ENCODE measurements around the gene TPCN2.

The TPCN2 gene

DNA sequence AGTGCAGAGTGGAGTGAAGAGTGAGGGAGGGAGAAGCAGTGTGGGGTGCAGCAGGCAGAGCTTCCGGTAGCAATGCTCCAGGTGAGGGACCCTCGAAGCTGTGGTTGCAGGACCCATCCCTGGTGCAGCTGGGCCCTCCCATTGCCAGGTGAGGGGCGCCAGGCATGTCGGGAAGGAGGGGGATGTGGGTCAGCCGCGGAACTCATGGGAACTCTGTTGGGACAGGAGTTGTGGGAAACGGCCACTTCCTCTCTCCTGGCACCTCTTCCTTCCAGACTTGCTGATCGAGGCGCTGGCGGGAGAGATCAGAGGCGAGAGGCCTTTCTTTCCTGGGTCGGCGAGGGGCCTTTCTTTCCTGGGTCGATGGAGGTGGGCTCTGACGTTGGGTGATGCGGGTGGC lies 48.5 kb downstream of the TPCN2 start:
- no peak for DNase-seq

DNA sequence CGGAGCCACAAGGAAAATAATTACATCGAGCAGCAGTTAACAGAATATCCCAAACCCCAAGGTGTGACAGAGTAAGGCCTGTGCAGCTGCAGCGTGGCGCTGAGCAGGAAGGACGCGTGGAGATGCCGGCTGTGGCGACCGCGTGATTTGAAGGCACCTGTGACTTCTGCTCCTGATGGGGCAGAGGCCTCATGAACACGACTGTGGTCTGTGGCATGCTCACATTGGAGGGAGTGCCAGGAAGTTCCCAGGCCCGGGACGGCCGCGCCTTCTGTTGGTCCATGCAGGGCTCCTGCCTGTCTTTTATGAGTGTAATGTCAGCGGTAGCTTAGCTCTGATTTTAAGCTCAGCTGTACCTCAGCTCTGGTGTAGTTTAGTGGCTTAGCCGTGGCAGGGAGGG lies 50.4 kb downstream of the TPCN2 start:
- DNase-seq: no peak

- DNase-seq: no peak
These were observed 51.9 kb downstream of the TPCN2 start for GRCh38 chr11:69100454-69101114.

- DNase-seq: peak; percentile 52
These were observed 52.5 kb downstream of the TPCN2 start for GRCh38 chr11:69101115-69101791.

DNA sequence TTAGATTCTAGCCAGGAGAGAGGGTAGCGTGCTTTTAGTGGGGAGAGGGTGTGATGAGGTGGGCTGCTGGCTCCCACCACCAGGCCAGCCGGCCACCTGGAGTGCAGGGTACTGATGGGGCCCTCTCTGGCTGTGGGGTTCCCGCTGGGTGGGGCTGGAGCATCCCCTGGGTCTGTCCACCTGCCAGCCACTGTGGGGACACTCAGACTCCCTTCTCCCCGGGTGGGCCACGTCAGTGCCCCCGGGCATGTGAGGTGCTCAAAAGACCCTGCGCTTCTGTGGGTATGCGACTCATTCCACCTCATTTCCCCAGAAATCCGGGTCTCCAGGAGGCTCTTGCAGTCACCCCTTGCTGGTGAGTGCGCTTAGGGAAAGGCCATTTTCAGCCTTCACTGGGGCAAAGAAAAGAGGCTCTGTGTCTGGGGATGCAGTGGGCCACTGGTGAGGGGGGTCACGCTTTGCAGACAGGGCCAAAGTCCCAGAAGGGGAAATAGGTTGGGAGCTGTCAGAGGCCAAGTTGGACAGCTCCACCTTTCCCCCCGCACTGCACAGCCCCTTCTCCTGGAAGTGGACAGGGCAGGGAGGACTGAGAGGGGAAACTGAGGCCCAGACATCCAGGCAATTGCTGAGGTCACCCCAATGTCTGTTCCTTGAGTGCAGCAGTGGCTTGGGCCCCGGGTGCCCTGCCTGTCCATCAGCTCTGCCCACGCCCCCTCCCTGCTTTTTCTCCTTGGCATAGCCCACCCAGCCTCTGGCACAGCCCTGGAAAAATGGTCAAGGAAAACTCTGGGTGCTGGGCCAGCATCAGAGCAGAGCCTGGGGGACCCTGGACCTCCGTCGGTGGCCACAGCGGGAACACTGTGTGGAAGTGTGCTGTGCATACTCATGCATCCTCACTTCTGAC lies 53.3 kb downstream of the TPCN2 start:
- no peak for DNase-seq

DNA sequence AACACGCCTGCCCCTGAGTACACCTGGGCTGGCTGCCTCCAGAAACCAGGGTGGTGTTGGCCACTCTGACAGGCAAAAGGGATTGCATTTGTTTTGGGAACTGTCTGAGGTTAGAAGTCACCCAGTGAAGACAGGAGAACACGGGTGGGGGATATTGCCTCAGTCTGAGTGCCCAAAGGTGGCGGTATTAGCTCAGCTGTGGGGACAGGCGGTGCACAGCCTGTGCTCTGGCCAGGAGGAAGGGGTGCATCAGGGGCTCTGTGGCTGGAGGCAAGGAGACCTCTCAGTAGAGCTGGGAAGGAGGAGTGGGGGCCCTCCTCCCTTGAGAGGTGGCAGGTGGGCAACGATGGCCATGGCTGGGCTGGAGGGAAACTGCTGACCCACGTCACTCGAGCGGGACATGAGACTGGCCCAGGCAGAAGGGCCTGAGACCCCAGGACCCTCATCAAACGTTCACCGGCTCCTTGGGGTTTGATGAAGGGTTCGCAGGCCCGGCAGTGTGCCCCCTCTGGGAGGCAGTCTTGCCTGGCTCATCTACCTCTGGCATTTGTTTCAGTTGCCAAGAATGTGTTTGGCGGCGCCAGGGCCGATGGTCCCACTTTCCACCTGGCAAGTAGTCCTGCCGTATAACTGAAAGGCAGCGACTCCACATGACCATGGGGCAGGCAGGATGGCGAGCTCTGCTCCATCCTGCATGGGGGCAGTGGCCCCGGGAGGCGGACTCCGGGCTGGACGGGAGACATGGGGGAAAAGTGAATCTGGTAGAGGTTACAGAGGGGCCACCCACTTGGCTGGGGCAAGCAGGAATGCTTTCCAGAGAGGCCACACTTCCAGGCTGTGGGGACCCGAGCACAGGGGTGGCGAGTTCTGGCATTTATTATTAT lies 54.2 kb downstream of the TPCN2 start:
- no peak for DNase-seq

DNA sequence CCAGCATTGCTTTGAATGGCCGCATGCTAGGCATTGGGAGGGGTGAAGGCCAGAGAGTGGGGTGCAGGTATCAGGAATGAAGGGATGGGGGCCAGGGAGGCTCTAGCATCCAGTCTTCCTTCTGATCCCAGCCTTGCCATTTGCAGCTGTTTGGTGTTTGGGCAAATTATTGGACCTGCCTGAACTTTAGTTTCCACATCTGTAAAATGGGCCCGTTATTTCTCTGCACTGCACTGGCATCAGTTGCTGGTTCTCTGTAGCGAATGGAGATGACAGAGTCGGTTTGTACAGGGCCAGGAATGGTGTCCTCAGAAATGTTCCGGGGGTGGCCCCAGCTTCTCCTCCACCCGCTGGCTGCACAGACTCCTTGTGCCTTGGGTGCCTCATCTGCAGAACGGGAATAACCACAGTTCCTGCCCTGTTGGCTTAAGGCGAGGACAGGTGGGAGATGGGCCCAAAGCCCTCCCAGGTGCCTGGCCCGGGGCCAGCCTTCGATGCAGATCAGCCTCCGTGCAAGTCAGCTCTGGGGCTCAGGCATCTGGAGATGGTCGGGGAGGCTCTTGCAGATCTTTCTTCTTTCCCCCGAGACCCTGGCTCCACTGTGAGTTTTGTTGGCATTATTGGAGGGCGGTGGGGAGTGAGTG lies 55.6 kb downstream of the TPCN2 start:
- DNase-seq: no peak

DNA sequence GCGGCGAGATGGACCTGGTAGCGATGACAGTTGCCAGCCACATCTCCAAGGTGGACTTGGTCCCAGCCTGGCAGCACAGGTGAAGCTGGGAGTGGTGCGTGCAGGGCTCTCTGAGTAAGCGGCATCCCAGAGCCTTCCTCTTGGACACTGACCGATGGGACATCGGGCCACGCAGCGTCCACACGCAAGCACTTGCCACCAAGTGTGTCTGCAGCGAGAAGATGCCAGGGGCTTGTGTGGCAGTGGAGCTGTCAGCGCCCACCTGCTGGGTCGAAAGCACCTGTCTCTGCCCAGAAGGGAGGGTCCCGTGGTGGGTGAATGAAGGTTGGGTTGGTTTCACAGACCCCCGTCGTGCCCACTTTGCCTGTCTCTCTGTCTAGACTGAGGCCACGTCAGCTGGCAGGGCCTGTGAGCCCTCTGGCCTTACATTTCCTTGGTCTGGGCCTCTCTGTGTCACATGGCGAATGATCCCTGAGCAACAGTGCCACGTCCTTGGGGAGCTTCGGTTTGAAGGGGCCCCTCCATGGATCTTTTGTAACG lies 56.2 kb downstream of the TPCN2 start:
- DNase-seq: no peak

DNA sequence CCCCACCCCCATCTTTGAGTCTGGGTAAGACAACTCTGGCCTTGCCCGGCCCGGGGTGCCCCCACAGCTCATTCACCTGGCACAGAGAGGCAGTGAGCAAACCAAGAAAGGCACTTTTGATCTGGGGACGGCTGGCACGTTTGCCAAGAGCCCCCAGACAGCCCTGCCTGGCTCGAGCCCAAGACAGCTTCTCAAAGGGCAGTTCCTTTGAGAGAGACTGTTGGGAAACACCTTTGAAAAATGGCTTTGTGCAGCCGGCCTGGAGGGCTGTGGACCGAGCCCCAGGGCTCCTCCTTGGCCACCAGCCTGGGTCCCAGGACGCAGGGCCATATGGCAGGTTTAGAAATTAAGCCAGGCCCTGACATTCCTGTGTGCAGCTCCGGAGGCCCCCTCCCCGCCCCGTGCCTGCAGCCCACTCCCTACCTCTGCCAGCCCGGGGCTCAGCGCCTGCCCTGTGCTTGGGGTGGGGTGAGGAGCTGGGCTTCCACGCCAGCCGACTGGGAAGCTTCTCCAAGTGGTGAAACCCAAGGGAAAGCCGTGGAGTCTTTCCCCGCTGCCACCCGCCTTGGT lies 56.8 kb downstream of the TPCN2 start:
- no peak for DNase-seq

DNA sequence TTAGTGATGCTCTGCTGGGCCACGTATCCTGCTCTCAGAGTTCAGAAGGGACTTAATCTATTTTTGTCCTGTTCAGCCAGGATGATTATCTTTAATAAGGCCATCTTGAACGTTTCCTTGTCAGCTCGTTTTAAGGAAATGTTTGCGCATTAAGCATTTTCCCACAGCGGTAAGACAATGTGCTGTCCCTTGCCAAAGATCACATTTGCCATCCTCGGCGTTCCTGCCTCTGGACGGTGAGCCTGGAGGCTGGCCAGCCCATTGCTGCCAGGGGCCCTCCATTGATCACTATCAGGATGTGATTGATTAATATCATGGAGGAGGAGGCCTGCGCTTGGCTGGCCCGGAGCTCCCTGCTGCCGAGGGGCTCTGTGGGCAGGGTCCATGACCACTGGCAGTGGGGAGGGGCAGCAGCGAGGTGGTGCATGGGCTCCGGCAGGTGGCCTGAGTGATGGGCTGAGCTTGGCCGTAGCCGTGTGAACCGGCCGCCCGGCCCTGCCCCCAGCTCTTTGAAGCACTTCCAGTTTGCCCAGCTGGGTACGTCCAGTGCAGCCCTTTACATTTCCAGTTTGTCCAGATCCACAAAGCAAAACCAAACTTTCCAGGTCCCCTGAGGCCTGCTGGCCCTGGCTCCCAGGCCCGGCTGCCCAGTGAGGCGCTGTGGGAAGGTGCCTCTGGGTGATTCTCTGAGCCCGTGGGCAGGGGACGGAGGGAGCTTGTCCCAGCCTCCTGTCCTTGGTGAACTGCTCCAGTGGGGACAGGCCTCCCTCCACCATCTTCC lies 57.5 kb downstream of the TPCN2 start:
- no peak for DNase-seq

- no peak for DNase-seq
These were observed 58.7 kb downstream of the TPCN2 start for GRCh38 chr11:69107413-69107812.

GRCh38 chr11:69108030-69108429 lies 59.3 kb downstream of the TPCN2 start:
- no peak for DNase-seq

DNA sequence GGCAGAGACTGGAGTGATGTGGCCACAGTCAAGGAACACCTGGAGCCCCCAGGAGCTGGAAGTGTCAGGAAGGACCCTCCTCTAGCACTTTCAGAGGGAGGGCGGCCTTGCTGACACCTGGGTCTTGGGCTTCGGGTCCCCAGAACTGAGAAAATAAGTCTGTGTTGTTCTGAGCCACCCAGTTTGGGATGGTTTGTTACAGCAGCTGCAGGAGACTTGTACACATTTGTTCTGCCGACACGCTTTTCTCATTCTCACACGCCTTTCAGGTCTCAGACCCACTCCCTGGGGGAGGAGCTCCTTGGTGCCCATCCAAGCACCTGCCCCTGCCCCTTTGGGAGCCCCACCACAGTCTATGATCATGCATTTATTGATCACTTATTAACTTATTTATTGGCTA lies 59.8 kb downstream of the TPCN2 start:
- DNase-seq: no peak

- DNase-seq: no peak
These were observed 60.4 kb downstream of the TPCN2 start for GRCh38 chr11:69109101-69109500.

DNA sequence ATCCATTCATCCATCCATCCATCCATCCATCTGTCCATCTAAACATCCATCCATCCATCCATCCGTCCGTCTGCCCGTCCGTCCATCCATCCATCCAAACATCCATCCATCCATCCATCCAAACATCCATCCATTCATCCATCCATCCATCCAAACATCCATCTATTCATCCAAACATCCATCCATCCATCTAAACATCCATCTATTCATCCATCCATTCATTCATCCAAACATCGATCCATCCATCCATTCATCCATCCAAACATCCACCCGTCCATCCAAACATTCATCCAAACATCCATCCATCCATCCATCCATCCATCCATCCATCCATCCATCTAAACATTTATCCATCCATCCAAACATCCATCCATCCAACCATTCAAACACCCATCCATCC lies 61.7 kb downstream of the TPCN2 start:
- DNase-seq: no peak

GRCh38 chr11:69111624-69112542 lies 63.2 kb downstream of the TPCN2 start:
- no peak for DNase-seq

DNA sequence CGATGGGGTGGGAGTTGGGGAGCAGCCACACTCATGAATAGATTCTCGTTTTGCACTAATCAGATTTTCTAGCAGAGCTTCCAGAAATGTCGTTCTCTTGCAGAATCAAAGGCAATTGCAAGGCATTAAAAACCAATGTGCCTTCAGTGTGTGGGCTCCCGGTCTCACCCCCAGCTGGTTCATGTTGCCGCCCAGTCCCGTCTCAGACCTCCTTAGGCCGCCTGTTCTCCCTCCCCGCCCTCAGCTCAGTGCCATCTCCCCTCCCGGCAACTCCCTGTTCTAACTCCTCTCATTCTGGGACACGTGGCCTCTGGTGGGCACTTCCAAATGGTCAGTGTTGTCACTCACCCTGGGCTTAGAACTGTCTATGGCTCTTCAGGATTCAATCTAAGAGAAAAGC lies 64.5 kb downstream of the TPCN2 start:
- no peak for DNase-seq

GRCh38 chr11:69113646-69114340 lies 65.1 kb downstream of the TPCN2 start:
- DNase-seq: no peak

- no peak for DNase-seq
These were observed 65.6 kb downstream of the TPCN2 start for GRCh38 chr11:69114362-69114761.

All from NCI-H2227 treated with DMSO at 0.1 percent for 48 hours (cell line).